AG04449 (cell line): ENCODE data around the gene RAB3IL1.

Experiments
- CTCF ChIA-PET: fragments of 350-600 bp; formaldehyde crosslinking; extraction: SDS; loops from one replicate; lab custom pipeline; 2021; ENCODE audit warnings: antibody characterized with exemption; lab: Yijun Ruan, JAX
- POLR2A ChIA-PET: fragments of 400-600, 350-600 bp; formaldehyde crosslinking; extraction: SDS; loops from one replicate; lab custom pipeline; 2020; ENCODE audit warnings: antibody characterized with exemption, inconsistent platforms; lab: Yijun Ruan, JAX
- DNase-seq: peaks from one replicate; pipeline ENCODE4 v3.0.0-alpha.2; 2010; ENCODE audit warnings: low read depth, low spot score
- H3K4me3 ChIP-seq: 2 replicates; pipeline ENCODE4 v1.5.1; 2011; ENCODE audit warnings: low read depth, mild to moderate bottlenecking, control low read depth, low read length
- TF ChIP-seq, protein P1 (sequence below): IDR thresholded peaks from one replicate; pipeline ENCODE4 v1.5.1; 2011; ENCODE audit warnings: mild to moderate bottlenecking, moderate library complexity, low read length, control low read depth, inconsistent platforms; ENCODE audit not compliant: insufficient read depth; ENCODE audit errors: missing control alignments

RAB3IL1 gene

DNA sequence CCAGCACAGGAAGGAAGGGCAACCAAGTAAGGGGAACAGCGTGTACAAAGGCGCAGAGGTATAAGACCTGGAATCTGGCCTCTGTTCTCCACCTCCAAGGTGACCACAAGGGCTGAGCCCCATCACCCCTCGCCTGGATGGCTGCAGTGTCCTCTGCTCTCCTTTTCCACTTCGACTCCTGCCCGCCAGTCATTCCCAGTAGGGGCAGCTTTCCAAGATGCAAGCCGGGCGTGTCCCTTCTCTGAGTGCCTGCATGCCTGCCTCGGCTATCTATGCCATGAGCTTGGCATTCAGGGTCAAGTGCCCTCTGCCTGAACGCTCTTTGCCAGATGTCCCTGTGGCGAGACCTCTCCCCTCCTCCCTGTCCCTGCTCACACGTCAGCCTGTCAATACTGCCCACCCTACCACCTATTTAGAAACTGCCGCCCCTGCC lies 43.0 kb downstream of the RAB3IL1 start:
- ChIA-PET CTCF (interaction anchor here (0.7 to 17.1 kb wide), 7 partner anchors 24 to 232 kb away, joined by 3 to 233 read pairs (median 110); partner anchors contain the start of gene BEST1), POLR2A (no interaction called here)

DNA sequence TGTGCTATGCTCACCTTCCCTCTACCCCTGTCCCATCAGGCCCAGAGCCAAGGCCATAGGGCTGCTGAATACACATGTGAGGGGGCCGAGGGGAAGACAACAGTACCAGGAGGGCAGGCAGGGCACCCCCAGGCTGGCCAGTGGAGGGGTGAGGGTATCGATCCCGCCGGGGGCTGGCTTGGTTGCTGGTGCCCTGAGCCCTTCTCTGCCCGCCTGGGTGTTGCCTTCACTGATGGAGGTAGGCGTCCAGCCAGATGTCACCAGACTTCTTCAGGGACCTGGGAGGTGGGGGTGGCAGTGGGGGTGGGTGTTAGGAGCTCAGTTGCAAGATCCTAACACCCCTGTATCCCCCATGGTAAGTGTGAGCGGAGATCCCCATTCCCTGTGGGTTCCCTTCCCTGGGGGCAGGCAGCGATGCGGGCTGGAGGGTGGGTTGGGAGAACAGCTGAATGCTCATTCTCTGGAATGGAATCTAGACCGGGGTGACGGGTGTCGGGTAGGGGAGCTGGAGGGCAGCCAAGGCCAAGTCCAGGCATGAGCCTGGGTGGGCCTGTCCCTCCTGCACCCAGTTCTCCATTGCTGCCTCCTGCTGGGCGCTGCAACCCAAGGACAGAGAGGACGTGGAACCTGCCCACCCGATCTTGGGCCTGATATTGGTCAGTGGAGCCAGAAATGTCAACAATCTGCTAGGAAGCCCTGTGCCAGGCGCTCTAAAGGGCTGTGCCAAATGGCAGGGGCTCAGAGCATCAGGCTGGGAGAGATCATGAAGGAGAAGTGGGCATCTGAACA lies 43.6 kb downstream of the RAB3IL1 start:
- ChIA-PET POLR2A (no interaction called here), CTCF (interaction anchor here (0.7 to 17.1 kb wide), 6 partner anchors 9 to 232 kb away, joined by 3 to 233 read pairs (median 112); partner anchors contain the start of gene BEST1)
- DNase-seq: no peak
- no peak overlapping the region for H3K4me3 ChIP-seq
- TF ChIP-seq, protein P1, sequence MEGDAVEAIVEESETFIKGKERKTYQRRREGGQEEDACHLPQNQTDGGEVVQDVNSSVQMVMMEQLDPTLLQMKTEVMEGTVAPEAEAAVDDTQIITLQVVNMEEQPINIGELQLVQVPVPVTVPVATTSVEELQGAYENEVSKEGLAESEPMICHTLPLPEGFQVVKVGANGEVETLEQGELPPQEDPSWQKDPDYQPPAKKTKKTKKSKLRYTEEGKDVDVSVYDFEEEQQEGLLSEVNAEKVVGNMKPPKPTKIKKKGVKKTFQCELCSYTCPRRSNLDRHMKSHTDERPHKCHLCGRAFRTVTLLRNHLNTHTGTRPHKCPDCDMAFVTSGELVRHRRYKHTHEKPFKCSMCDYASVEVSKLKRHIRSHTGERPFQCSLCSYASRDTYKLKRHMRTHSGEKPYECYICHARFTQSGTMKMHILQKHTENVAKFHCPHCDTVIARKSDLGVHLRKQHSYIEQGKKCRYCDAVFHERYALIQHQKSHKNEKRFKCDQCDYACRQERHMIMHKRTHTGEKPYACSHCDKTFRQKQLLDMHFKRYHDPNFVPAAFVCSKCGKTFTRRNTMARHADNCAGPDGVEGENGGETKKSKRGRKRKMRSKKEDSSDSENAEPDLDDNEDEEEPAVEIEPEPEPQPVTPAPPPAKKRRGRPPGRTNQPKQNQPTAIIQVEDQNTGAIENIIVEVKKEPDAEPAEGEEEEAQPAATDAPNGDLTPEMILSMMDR: no peak

More for the DNA sequence above, 43.0 kb downstream of the RAB3IL1 start:
- H3K4me3 ChIP-seq: no peak overlapping the region
- no peak for DNase-seq
- TF ChIP-seq, protein P1: no peak

DNA sequence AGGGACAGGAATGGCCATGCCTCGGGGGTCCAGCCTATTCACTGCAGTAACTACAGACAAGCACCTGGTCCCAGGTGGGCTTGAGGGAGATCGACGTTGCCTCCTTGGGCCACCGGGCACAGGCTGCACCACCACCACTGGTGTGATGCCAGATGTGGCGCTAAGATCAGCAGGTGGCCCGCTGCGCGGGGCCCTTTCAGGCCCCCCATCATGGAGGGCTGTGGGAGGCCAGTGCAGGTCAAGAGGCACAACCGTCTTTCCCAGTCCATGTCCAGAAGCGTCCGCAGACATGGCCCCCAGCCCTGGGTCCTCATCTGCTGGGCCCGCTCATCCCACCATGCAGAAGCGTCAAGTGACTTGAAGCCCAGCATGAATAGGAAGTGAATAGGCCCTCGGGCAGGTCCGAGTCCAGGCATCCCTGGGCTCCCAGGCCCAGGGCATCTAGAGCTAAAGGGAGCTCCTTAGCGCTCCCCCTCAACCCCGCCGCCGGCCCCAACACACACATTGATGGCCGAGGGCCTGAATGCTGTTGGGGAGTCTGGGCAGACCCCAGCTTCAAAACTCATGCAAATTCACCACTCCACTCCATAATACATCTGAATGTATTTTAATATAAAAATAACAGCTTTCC lies 44.3 kb downstream of the RAB3IL1 start:
- DNase-seq: no peak
- CTCF ChIA-PET: interaction anchor here (0.7 to 17.1 kb wide), 8 partner anchors 9 to 233 kb away, joined by 3 to 233 read pairs (median 94); partner anchors contain the start of gene BEST1
- POLR2A ChIA-PET: no interaction called here
- no peak overlapping the region for H3K4me3 ChIP-seq
- TF ChIP-seq, protein P1: no peak

DNA sequence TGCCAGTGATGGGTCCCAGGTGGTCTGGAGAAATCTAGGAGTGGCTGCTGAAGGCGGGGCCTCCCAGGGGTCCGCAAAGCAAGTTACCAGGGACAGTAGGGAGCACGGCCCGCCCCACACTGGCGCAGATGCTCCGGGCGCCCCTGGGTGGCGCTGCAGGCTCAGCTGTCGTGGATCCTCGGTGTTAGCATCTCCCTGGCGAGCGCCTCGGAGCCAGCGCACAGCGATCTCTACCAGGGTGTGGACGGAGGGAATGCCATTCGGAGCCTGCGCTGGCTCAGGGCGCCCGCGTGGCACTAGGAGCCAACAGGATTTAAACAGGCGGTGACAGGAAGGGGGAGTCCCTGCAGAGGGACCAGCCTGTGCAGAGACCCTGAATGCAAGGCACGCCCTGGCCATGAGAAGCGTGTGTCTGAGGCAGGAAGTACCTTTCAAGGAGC lies 46.2 kb downstream of the RAB3IL1 start:
- TF ChIP-seq, protein P1: peak; percentile 97
- peak overlapping the region; percentile 21 for H3K4me3 ChIP-seq
- CTCF ChIA-PET: interaction anchor here (0.8 to 17.1 kb wide), 29 partner anchors 9 to 507 kb away, joined by 3 to 233 read pairs (median 6); partner anchors contain the start of gene BEST1
- POLR2A ChIA-PET: interaction anchor here (1.0 to 1.4 kb wide), 3 partner anchors 11 to 94 kb away, joined by 3 to 8 read pairs (median 4); no protein-coding TSS in a partner anchor
- peak; percentile 12 for DNase-seq

DNA sequence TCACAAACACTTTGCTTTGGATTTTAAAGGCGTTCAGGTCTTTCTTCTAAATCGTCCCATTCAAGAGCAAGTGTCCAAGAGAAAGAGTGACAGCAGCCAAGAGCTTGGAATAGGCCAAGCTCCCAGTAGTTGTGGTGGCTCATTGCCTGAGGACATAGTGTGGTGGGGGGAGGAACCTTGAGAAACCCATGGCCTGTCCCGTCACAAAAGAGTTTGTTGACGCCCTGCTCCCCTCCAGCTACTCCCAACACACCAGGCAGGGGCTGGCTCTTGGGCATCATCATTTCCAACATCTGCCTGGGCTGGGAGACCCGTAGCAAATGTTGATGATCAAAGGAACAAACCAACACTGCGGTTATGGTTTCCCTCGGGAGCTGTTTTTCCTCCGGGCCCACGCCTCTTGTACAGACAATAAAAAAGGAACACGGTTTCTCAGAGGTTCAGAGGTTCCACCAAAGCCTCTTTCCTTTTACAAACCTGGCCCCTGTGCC lies 46.8 kb downstream of the RAB3IL1 start:
- DNase-seq: no peak
- TF ChIP-seq, protein P1: no peak
- no peak overlapping the region for H3K4me3 ChIP-seq
- ChIA-PET CTCF (interaction anchor here (0.7 to 17.1 kb wide), 39 partner anchors 9 to 507 kb away, joined by 3 to 233 read pairs (median 4); partner anchors contain the start of genes BEST1 and INCENP), POLR2A (interaction anchor here (0.9 to 1.4 kb wide), 5 partner anchors 11 to 95 kb away, joined by 3 to 8 read pairs (median 4); no protein-coding TSS in a partner anchor)
